Limb (tissue), 2 donors: ENCODE results near the gene C1orf94.
"Not testable (repeated sequence)": the region's sequence is repeated elsewhere in the genome, so short reads cannot be mapped to it uniquely, and the experiment has no call there.

ENCODE experiments used
- DNase-seq, 2 donors: peaks; one replicate each; pipeline ENCODE4 v3.0.0-alpha.2; 2016; ENCODE audit errors: extremely low spot score in 2 of 2

The C1orf94 gene

GRCh38 chr1:34163792-34164731 is 12.6 kb upstream of the C1orf94 start:
- DNase-seq, result peak in 1 of 2 donors; percentile 59

- peak in 1 of 2 donors; percentile 83 for DNase-seq
Measured at GRCh38 chr1:34164771-34165391, 11.8 kb upstream of the C1orf94 start, which contains the start of gene CSMD2. Gene CSMD2 (minus strand): TSS chr1:34165230. CDS start chr1:34165097, 133 bp downstream.

GRCh38 chr1:34165422-34165921 is 11.2 kb upstream of the C1orf94 start:
- DNase-seq, result peak in 1 of 2 donors; percentile 34

- DNase-seq, result peak in 1 of 2 donors; percentile 58
Measured at GRCh38 chr1:34166191-34166624, 10.5 kb upstream of the C1orf94 start.

GRCh38 chr1:34166625-34167361 is 9.9 kb upstream of the C1orf94 start:
- peak in 1 of 2 donors; percentile 68 for DNase-seq

GRCh38 chr1:34167389-34167788 is 9.3 kb upstream of the C1orf94 start:
- no peak for DNase-seq

- DNase-seq, result no peak
Measured at GRCh38 chr1:34175744-34176143, 963 bp upstream of the C1orf94 start.

- no peak for DNase-seq
Measured at GRCh38 chr1:34178072-34178471, 1.4 kb downstream of the C1orf94 start.

GRCh38 chr1:34183381-34183780 is 6.7 kb downstream of the C1orf94 start:
- not testable (repeated sequence) for DNase-seq

- DNase-seq, result no peak
Measured at GRCh38 chr1:34186741-34187494, 10.2 kb downstream of the C1orf94 start.

GRCh38 chr1:34188418-34188817 is 11.7 kb downstream of the C1orf94 start:
- no peak for DNase-seq

GRCh38 chr1:34188985-34189384 is 12.3 kb downstream of the C1orf94 start:
- no peak for DNase-seq

GRCh38 chr1:34190692-34191091 is 14.0 kb downstream of the C1orf94 start:
- no peak for DNase-seq

GRCh38 chr1:34192621-34193020 is 15.9 kb downstream of the C1orf94 start:
- no peak for DNase-seq

- DNase-seq, result no peak
Measured at GRCh38 chr1:34199927-34200326, 23.2 kb downstream of the C1orf94 start.

GRCh38 chr1:34212673-34213072 is 36.0 kb downstream of the C1orf94 start:
- no peak for DNase-seq

- no peak for DNase-seq
Measured at GRCh38 chr1:34213956-34214355, 37.2 kb downstream of the C1orf94 start.

- no peak for DNase-seq
Measured at GRCh38 chr1:34231441-34231840, 54.7 kb downstream of the C1orf94 start.

GRCh38 chr1:34235594-34235993 is 58.9 kb downstream of the C1orf94 start:
- DNase-seq, result no peak

GRCh38 chr1:34236089-34236488 is 59.4 kb downstream of the C1orf94 start:
- no peak for DNase-seq
